Measurements from ENCODE around the gene SH3BP5.

The SH3BP5 gene

GRCh38 chr3:15313461-15313860, 18.9 kb downstream of the SH3BP5 start:
- Histone ChIP-seq H3K4me3 (ENCODE audit: low read depth, low read length) (no peak overlapping the region), H3K27me3 (ENCODE audit: insufficient read depth, low read length) (no peaks in the 10 kb centered on the region), H3K36me3 (ENCODE audit: insufficient read depth, low read length) (no peaks in the 10 kb centered on the region), H3K4me1 (ENCODE audit: control insufficient read depth, insufficient read depth, low read length, unreplicated experiment) (peaks cover 58% of the 10 kb centered on the region), H2AFZ (ENCODE audit: low read length, unreplicated experiment) (no peak overlapping the region), H3K27ac (ENCODE audit: low read depth, low read length) (no peak overlapping the region), H3K79me2 (ENCODE audit: control insufficient read depth, insufficient read depth, low read length, unreplicated experiment) (peaks cover 27% of the 10 kb centered on the region)

GRCh38 chr3:15312550-15312949, 19.8 kb downstream of the SH3BP5 start:
- no peak overlapping the region for H3K4me3 ChIP-seq (ENCODE audit: low read depth, low read length)
- H2AFZ ChIP-seq (ENCODE audit: low read length, unreplicated experiment): no peak overlapping the region
- no peaks in the 10 kb centered on the region for H3K36me3 ChIP-seq (ENCODE audit: insufficient read depth, low read length)
- H3K27me3 ChIP-seq (ENCODE audit: insufficient read depth, low read length): no peaks in the 10 kb centered on the region
- peaks cover 49% of the 10 kb centered on the region for H3K4me1 ChIP-seq (ENCODE audit: control insufficient read depth, insufficient read depth, low read length, unreplicated experiment)
- peaks cover 20% of the 10 kb centered on the region for H3K79me2 ChIP-seq (ENCODE audit: control insufficient read depth, insufficient read depth, low read length, unreplicated experiment)
- H3K27ac ChIP-seq (ENCODE audit: low read depth, low read length): no peak overlapping the region

DNA sequence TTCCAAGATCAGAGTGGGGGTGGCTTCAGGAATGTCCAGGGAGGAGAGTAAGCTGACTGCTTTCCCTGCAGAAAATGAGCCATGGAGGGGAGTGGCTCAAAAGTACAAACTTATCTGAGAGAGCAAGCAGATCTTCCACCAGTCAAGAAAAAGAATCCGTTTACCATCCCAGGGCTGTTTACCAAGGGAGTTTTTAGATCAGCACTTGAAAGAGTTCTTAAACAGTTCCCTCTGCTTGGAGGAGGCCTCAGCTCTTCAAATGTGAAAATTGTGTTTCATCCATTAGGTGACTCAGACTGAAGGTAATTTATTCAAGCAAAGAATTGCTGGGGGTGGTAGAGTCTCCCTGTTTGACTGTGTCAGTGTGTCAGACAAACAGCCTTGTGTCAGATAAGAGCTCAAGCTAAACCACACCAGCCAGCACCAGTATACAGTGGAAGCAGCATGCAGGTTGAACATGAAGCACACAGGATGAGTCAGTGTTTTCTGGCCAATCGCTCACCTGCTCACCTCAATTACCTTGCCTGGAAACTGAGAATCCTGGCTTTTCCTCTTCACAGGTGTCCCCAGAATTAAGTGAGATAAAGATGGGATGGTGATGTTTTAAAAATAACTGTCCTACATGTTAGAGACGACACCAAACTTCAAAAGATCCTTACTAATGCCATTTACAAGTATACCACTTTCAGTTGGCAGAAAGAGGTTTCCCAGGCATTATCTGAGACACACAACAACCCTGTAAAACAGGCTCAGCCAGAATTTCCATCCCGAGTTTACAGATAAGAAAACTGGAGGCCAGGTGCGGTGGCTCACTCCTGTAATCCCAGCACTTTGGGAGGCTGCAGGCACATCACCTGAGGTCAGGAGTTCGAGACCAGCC, 21.7 kb downstream of the SH3BP5 start:
- Histone ChIP-seq H3K36me3 (ENCODE audit: insufficient read depth, low read length) (no peaks in the 10 kb centered on the region), H2AFZ (ENCODE audit: low read length, unreplicated experiment) (no peak overlapping the region), H3K4me1 (ENCODE audit: control insufficient read depth, insufficient read depth, low read length, unreplicated experiment) (peaks cover 31% of the 10 kb centered on the region), H3K27me3 (ENCODE audit: insufficient read depth, low read length) (no peaks in the 10 kb centered on the region), H3K27ac (ENCODE audit: low read depth, low read length) (peak overlapping the region; percentile 48), H3K79me2 (ENCODE audit: control insufficient read depth, insufficient read depth, low read length, unreplicated experiment) (peaks cover 16% of the 10 kb centered on the region), H3K4me3 (ENCODE audit: low read depth, low read length) (no peak overlapping the region)

GRCh38 chr3:15309662-15310335, 22.6 kb downstream of the SH3BP5 start:
- Histone ChIP-seq H3K36me3 (ENCODE audit: insufficient read depth, low read length) (no peaks in the 10 kb centered on the region), H3K27me3 (ENCODE audit: insufficient read depth, low read length) (no peaks in the 10 kb centered on the region), H3K4me3 (ENCODE audit: low read depth, low read length) (no peak overlapping the region), H2AFZ (ENCODE audit: low read length, unreplicated experiment) (no peak overlapping the region), H3K27ac (ENCODE audit: low read depth, low read length) (peak overlapping the region; percentile 48), H3K4me1 (ENCODE audit: control insufficient read depth, insufficient read depth, low read length, unreplicated experiment) (peaks cover 23% of the 10 kb centered on the region), H3K79me2 (ENCODE audit: control insufficient read depth, insufficient read depth, low read length, unreplicated experiment) (peaks cover 9% of the 10 kb centered on the region)

- H3K27me3 ChIP-seq (ENCODE audit: insufficient read depth, low read length): no peaks in the 10 kb centered on the region
- H3K4me1 ChIP-seq (ENCODE audit: control insufficient read depth, insufficient read depth, low read length, unreplicated experiment): peaks cover 20% of the 10 kb centered on the region
- peaks cover 5% of the 10 kb centered on the region; the same call in 1 of the 2 replicates for H3K36me3 ChIP-seq (ENCODE audit: insufficient read depth, low read length)
- H2AFZ ChIP-seq (ENCODE audit: low read length, unreplicated experiment): no peak overlapping the region
- H3K4me3 ChIP-seq (ENCODE audit: low read depth, low read length): no peak overlapping the region
- no peak overlapping the region for H3K27ac ChIP-seq (ENCODE audit: low read depth, low read length)
- peaks cover 3% of the 10 kb centered on the region for H3K79me2 ChIP-seq (ENCODE audit: control insufficient read depth, insufficient read depth, low read length, unreplicated experiment)
Measured at GRCh38 chr3:15307580-15307979, 24.8 kb downstream of the SH3BP5 start.

- Histone ChIP-seq H3K27me3 (ENCODE audit: insufficient read depth, low read length) (no peaks in the 10 kb centered on the region), H3K4me3 (ENCODE audit: low read depth, low read length) (no peak overlapping the region), H3K4me1 (ENCODE audit: control insufficient read depth, insufficient read depth, low read length, unreplicated experiment) (peaks cover 20% of the 10 kb centered on the region), H3K36me3 (ENCODE audit: insufficient read depth, low read length) (peaks cover 6% of the 10 kb centered on the region), H3K79me2 (ENCODE audit: control insufficient read depth, insufficient read depth, low read length, unreplicated experiment) (peaks cover 3% of the 10 kb centered on the region), H3K27ac (ENCODE audit: low read depth, low read length) (no peak overlapping the region), H2AFZ (ENCODE audit: low read length, unreplicated experiment) (no peak overlapping the region)
Measured at GRCh38 chr3:15306979-15307359, 25.4 kb downstream of the SH3BP5 start.

GRCh38 chr3:15305359-15305844, 27.0 kb downstream of the SH3BP5 start:
- H2AFZ ChIP-seq (ENCODE audit: low read length, unreplicated experiment): no peak overlapping the region
- no peaks in the 10 kb centered on the region for H3K27me3 ChIP-seq (ENCODE audit: insufficient read depth, low read length)
- peaks cover 12% of the 10 kb centered on the region for H3K36me3 ChIP-seq (ENCODE audit: insufficient read depth, low read length)
- no peak overlapping the region for H3K27ac ChIP-seq (ENCODE audit: low read depth, low read length)
- H3K79me2 ChIP-seq (ENCODE audit: control insufficient read depth, insufficient read depth, low read length, unreplicated experiment): peaks cover 3% of the 10 kb centered on the region
- peaks cover 22% of the 10 kb centered on the region for H3K4me1 ChIP-seq (ENCODE audit: control insufficient read depth, insufficient read depth, low read length, unreplicated experiment)
- no peak overlapping the region for H3K4me3 ChIP-seq (ENCODE audit: low read depth, low read length)

DNA sequence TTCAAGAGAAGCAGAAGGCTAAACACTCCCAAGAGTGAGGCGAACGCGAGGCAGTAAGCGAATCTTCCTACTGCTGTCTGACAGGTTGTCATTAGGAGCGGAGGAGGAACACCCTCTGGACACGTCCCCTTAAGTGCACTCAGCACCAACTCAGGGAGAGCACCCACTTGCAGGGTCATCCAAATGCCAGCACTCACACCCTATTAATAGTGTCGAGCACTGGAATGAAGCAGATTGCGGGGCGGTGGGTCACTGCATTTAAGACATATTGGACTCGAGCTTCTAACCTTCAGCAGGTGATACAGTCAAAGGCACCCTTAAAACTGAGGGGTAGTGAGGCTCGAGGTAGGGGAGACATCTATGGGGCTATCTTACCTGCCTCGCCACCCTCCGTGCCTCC, 28.7 kb downstream of the SH3BP5 start:
- H3K4me3 ChIP-seq (ENCODE audit: low read depth, low read length): no peak overlapping the region
- peaks cover 3% of the 10 kb centered on the region for H3K79me2 ChIP-seq (ENCODE audit: control insufficient read depth, insufficient read depth, low read length, unreplicated experiment)
- H2AFZ ChIP-seq (ENCODE audit: low read length, unreplicated experiment): no peak overlapping the region
- peaks cover 24% of the 10 kb centered on the region for H3K4me1 ChIP-seq (ENCODE audit: control insufficient read depth, insufficient read depth, low read length, unreplicated experiment)
- H3K27ac ChIP-seq (ENCODE audit: low read depth, low read length): no peak overlapping the region
- H3K36me3 ChIP-seq (ENCODE audit: insufficient read depth, low read length): peaks cover 12% of the 10 kb centered on the region
- no peaks in the 10 kb centered on the region for H3K27me3 ChIP-seq (ENCODE audit: insufficient read depth, low read length)

DNA sequence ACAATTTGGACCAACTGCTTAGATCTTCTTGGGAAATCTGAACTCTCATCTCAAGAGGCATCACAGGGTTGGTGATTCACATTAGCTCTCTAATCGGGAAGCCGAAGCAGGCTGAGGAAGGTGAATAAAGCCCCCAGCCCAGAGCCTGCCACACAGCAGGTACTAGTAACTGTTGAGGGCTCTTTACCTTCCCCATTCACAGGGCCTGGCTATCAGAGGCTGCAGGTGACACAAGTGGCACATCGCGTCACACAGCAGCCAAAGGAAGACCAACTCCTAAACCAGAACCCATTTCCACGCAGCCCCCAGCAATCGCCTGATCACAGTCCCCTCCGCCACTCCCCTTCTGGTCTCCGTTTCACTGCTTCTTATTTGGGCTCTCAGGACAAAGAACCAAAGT, 29.2 kb downstream of the SH3BP5 start:
- Histone ChIP-seq H3K4me3 (ENCODE audit: low read depth, low read length) (no peak overlapping the region), H3K79me2 (ENCODE audit: control insufficient read depth, insufficient read depth, low read length, unreplicated experiment) (peaks cover 6% of the 10 kb centered on the region), H2AFZ (ENCODE audit: low read length, unreplicated experiment) (no peak overlapping the region), H3K27me3 (ENCODE audit: insufficient read depth, low read length) (no peaks in the 10 kb centered on the region), H3K36me3 (ENCODE audit: insufficient read depth, low read length) (peaks cover 12% of the 10 kb centered on the region), H3K27ac (ENCODE audit: low read depth, low read length) (no peak overlapping the region), H3K4me1 (ENCODE audit: control insufficient read depth, insufficient read depth, low read length, unreplicated experiment) (peaks cover 24% of the 10 kb centered on the region)

DNA sequence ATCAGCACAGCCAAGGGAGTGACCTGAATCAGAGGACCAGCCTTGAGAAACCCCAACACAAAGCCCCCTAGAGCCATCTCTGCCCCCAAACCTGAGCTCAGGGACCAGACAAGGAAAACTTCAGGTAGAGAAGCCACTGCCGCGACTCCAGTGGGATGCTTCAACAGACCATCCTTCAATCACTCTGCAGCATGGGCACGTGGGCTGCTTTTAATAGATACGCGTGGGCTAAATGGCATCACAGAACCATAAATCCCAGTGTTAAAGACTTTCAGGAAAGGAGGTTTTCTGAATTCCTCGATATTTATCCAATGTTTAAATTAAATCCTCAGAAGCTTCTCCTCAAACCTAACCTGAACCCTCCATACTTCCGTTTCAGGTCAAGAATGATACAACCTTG, 30.6 kb downstream of the SH3BP5 start:
- peaks cover 12% of the 10 kb centered on the region for H3K36me3 ChIP-seq (ENCODE audit: insufficient read depth, low read length)
- H2AFZ ChIP-seq (ENCODE audit: low read length, unreplicated experiment): no peak overlapping the region
- no peaks in the 10 kb centered on the region for H3K27me3 ChIP-seq (ENCODE audit: insufficient read depth, low read length)
- peaks cover 24% of the 10 kb centered on the region for H3K4me1 ChIP-seq (ENCODE audit: control insufficient read depth, insufficient read depth, low read length, unreplicated experiment)
- no peak overlapping the region for H3K4me3 ChIP-seq (ENCODE audit: low read depth, low read length)
- H3K27ac ChIP-seq (ENCODE audit: low read depth, low read length): no peak overlapping the region
- H3K79me2 ChIP-seq (ENCODE audit: control insufficient read depth, insufficient read depth, low read length, unreplicated experiment): peaks cover 5% of the 10 kb centered on the region
